HG03354 (cell line): ENCODE measurements around the gene ADH6.
"Not testable (repeated sequence)": the region's sequence is repeated elsewhere in the genome, so short reads cannot be mapped to it uniquely, and the experiment has no call there.

Experiments used
- ATAC-seq: cut with Tn5 transposase; IDR thresholded peaks from one replicate; pipeline ENCODE4 v1.9.1; 2021; ENCODE audit warnings: mild to moderate bottlenecking; ENCODE audit not compliant: unreplicated experiment, poor library complexity, severe bottlenecking

The ADH6 gene

GRCh38 chr4:99201690-99202089, 17.4 kb downstream of the ADH6 start:
- no peak for ATAC-seq

DNA sequence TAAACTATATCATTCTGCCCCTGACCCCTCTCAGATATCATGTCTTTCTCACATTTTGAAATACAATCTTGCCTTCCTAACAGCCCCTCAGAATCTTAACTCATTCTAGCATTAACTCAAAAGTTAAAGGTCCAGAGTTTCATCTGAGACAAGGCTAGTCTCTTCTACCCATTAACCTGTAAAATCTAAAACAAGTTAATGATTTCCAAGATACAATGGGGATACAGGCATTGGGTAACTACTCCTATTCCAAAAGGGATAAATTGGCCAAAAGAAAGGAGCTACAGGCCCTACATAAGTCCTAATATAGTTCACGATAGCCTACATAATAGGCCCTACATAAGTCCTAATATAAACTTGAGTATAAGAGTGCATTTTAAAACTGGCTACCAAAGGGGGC, 18.9 kb downstream of the ADH6 start:
- ATAC-seq, result no peak

DNA sequence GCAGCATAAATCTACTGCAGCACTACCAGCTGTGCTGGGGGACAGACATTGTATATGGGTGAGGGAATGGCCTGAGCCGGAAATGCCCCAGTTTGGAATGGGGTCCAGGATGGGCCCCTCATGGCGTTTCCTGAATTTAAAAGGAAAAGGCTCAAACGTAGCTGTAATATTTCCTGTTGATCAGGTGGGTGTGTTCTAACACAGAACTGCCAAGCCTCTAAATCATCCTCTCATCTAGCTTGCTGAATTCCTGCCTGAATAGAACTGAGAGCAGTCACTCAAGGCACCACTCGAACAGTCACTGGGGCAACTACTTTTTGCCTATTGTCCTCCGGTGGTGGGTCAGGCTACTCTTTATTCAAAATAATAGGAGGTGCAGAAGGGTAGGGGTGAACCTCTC, 28.7 kb downstream of the ADH6 start:
- no peak for ATAC-seq

GRCh38 chr4:99189900-99190299, 29.1 kb downstream of the ADH6 start:
- ATAC-seq, result not testable (repeated sequence)

DNA sequence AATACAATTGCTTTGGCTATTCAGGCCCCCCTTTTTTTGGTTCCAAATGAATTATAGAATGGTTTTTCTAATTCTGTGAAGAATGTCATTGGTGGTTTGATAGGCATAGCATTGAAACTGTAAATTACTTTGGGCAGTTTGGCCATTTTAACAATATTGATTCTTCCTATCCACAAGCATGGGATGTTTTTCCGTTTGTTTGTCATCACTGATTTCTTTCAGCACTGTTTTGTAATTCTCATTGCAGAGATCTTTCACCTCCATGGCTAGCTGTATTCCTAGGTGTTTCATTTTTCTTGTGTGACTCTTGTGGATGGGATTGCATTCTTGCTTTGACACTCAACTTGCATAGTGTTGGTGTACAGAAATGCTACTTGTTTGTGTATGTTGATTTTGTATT, 33.0 kb downstream of the ADH6 start:
- ATAC-seq, result no peak

DNA sequence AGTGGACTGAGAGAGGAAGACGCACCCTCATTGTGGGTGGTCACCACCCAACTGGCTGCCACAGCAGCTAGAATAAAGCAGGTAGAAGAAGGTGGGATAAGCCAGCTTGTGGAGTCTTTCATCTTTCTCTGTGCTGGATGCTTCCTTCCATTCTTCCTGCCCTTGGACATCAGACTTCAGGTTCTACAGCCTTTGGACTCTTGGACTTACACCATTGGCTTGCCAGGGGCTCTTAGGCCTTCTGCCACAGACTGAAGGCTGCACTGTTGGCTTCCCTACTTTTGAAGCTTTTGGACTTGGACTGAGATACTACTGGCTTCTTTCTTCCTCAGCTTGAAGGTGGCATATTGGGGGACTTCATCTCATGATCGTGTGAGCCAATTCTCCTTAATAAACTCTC, 33.5 kb downstream of the ADH6 start:
- no peak for ATAC-seq

DNA sequence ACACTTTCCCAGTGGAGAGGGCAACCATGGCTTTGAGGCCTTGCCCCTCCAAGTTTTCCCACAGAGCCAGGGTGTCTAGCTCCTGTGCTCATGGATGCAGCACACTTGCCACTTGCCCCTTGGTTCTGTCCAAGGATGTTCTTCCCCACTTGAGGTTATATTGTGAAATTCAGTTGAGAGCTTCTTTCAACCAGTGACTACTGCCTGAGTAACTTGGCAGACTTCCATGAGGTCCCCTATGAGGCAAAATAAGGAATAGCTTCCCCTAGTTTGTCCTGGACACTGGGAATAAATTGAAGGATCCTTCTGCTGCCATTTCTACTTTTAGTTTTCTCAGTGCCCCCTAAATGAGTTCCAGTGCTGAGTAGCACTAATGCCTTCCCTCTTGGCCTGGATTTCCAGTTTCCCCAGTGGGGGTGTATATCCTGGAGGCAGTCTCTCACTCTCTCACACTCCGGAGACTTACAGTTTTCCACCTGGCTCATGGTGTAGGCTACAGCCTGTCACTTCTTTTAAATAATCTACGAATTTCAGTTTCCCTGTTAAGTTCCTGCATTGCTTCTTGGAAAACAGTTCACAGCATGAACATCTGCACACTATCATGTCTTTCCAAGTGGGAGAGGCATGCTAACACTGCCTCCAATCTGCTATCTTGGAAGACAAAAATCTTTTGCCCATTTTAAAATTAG, 38.5 kb downstream of the ADH6 start:
- ATAC-seq, result no peak

DNA sequence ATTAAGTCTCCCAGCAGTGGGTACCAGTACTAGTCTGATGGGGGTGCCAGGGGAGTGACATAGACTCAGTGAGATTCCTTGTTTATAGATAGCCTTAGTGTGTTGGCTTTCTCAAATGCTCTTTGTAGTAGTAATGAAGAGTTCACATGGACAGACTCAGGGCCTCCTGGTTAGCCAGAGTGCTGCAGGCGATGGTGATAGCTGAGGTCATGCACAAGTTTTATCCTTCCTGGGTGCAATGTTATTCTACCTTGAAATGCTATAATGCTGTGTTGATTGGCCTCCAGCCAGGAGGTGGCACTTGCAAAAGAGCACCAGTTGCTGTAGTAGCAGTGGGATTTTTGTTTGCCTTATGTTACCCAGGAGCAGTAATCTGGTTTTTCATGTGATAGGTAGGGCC, 39.4 kb downstream of the ADH6 start:
- no peak for ATAC-seq

DNA sequence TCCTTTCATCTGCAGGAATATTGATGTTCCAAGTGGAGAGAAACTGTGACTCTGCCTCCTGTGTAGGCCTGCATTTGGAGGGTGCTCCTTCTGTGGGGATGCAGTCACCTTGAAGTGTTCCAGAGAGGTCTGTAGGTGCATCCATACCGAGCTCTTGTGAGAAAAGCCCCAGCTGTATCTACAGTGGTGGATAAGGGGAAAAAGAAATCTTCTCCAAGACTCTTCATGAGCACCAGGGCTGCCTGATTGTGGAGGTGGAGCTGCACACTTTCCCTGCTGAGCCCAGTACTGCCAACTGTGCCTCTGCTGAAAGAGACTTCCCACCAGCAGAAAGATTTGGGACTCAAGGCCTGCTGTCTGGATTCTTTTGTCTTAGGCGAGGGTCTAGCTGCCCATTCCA, 39.9 kb downstream of the ADH6 start:
- ATAC-seq, result no peak

- ATAC-seq, result no peak
Observed at GRCh38 chr4:99166544-99166943, 52.5 kb downstream of the ADH6 start.

DNA sequence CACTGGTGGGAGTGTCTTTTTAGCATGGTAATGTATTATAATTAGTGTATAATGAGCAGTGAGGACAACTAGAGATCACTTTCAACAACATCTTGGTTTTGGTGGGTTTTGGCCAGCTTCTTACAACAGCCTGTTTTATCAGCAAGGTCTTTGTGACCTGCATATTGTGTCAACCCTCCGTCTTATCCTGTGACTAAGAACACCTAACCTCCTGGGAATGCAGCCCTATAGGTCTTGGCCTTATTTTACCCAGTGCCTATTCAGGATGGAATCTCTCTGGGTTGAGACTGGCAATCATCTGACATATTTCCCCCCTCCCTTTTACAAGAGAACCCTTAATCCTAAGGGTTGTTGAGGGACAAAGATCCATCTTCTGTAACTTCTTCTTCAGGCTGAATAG, 53.1 kb downstream of the ADH6 start:
- ATAC-seq, result no peak

DNA sequence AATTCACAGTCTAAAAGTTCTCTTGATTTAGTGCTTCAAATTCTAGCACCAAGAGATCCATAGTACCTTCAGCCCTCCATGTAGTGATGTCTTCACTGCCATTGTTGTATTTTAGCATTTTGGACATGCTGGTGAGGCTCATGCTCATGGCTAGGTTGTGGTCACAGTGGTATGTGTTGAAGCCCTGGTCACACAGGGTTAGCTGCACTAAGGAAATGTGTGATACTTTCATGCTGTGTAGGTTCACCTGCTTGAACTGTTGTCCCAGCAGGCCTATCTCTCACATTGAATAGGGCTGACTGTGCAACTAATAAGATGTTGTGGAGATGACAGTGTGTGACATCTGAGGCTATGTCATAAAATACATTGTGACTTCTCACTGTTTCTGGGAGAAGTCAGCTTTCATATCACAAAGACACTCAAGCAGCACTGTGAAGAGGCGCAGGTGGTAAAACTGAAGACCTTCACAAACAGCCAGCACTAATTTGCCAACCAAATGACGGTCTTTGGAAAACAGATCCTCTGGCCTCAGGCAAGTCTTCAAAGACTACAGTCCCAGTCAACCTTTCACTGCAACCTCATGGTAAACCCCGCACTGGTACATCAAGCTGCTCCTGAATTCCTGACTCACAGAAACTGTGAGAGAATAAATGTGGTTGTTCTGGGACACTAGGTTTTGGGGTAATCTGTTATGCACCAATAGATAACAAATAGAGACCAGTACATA, 57.5 kb downstream of the ADH6 start:
- no peak for ATAC-seq

GRCh38 chr4:99159699-99160098, 59.3 kb downstream of the ADH6 start:
- no peak for ATAC-seq

DNA sequence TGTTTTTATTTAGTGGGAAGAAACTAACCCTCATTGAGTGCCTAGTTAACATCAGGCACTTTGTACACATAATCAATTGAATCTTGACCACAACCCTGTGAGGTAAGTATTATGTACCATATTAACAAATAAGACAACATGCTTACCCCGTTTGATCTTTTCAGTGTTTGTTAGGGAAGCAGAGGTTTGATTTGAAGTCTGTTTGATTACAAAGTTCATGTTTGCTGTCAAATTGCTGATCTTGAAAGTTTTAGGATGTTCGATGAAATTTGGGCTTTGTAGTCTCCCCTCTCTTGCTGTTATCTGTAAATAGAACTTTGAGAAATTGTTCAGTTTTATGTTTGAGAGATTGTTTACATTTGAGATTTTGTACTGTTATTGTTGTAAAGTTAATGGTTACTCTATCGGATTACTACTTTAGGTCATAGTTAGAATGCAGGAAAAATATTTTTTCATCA, 61.5 kb downstream of the ADH6 start:
- ATAC-seq, result no peak

- no peak for ATAC-seq
Observed at GRCh38 chr4:99156992-99157391, 62.1 kb downstream of the ADH6 start.

- no peak for ATAC-seq
Observed at GRCh38 chr4:99154658-99155342, 64.2 kb downstream of the ADH6 start.
